NCI-H1417 treated with DMSO at 0.1 percent for 48 hours (cell line): ENCODE results near the gene LIMK2.

Experiments
- DNase-seq: peaks from one replicate; lab custom pipeline; 2025; lab: John Stamatoyannopoulos, UW

Gene LIMK2

GRCh38 chr22:31272522-31273446 is 60.7 kb downstream of the LIMK2 start:
- DNase-seq = no peak

- DNase-seq = no peak
Measured at GRCh38 chr22:31274017-31274416, 61.9 kb downstream of the LIMK2 start.

GRCh38 chr22:31275018-31275417 is 62.9 kb downstream of the LIMK2 start:
- DNase-seq = no peak

GRCh38 chr22:31275576-31275975 is 63.5 kb downstream of the LIMK2 start:
- no peak for DNase-seq

- no peak for DNase-seq
Measured at GRCh38 chr22:31276426-31277167, 64.5 kb downstream of the LIMK2 start.

GRCh38 chr22:31277741-31278140 is 65.6 kb downstream of the LIMK2 start:
- DNase-seq = no peak

- no peak for DNase-seq
Measured at GRCh38 chr22:31278151-31278621, 66.1 kb downstream of the LIMK2 start.

GRCh38 chr22:31278626-31279326 is 66.7 kb downstream of the LIMK2 start:
- no peak for DNase-seq

GRCh38 chr22:31279327-31279669 is 67.2 kb downstream of the LIMK2 start:
- no peak for DNase-seq

GRCh38 chr22:31279821-31280505 is 67.9 kb downstream of the LIMK2 start:
- DNase-seq = no peak

GRCh38 chr22:31281733-31282132 is 69.6 kb downstream of the LIMK2 start:
- DNase-seq = no peak

- no peak for DNase-seq
Measured at GRCh38 chr22:31282748-31283468, 70.8 kb downstream of the LIMK2 start.

- DNase-seq = no peak
Measured at GRCh38 chr22:31284281-31285155, 72.4 kb downstream of the LIMK2 start.

- DNase-seq = no peak
Measured at GRCh38 chr22:31286360-31287255, 74.5 kb downstream of the LIMK2 start.

- no peak for DNase-seq
Measured at GRCh38 chr22:31287818-31288495, 75.9 kb downstream of the LIMK2 start.

GRCh38 chr22:31288496-31289240 is 76.6 kb downstream of the LIMK2 start:
- DNase-seq = no peak

- DNase-seq = no peak
Measured at GRCh38 chr22:31289344-31289743, 77.2 kb downstream of the LIMK2 start.
